Activated CD8-positive, alpha-beta memory T cell treated with anti-CD3 and anti-CD28 coated beads for 36 hours (primary cell): Measurements from ENCODE around the gene APCDD1L. TPM values are rescaled to one million over a fixed set of nuclear protein-coding genes. Genes with fewer than 3 reads are reported as not detected.

Experiments
- CTCF ChIA-PET: fragments of 350-600 bp; sonication (Branson Sonifier 250); formaldehyde crosslinking; loops from one replicate; lab custom pipeline; 2021; ENCODE audit warnings: antibody characterized with exemption; lab: Charles Lee
- POLR2A ChIA-PET: fragments of 350-600 bp; sonication (Branson Sonifier 250); formaldehyde crosslinking; loops from one replicate; lab custom pipeline; 2021; ENCODE audit warnings: antibody characterized with exemption; lab: Charles Lee
- total RNA-seq, 2 experiments: library from RNA; stranded (reverse); gene quantifications; one replicate each; pipeline ENCODE4 v1.2.3, GENCODE V29; 2021

Gene APCDD1L
- total RNA-seq, 2 experiments from 2014 or later, result not detected

DNA sequence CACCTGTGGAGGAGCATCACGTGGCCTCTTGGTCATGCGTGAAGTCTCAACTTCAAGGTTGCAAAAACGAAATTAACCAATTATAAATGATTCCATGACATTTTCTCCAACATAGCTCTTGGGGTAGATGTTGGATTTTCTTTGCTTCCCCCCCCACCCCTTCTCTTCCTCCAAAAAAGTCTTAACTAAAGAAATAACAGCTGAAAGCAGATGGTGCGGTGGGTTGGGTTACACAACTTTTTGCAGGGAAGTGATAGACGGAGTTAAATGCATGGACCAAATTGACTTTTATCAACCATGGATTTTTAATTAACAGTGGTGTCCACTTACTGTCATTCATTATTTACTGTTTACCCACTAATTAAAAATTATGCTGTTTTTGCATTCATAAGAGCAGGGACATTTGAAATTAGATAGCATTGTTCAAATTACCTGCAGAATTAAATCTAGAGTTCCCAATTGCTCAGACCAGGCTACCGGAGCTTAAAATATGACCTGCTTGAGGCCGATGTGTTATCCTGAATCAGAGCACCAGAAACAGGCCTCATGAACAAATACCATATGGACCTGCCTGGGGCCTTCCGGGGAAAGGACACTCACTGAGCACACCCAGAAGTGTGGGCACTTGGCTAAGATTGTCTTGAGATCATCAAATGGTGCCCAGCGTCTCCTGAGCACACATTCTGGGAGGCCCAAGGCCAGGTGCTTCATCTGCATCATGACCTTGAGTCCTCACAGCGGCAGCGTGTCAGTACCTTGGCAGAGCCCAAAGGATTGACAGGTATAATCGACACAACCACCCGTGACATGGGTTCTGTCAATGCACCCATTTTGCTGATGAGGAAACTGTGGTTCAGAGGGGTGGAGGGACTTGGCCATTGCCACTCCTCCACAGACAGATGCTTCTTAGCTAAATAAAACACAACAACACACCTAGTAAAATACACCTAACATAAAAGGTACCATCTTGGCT lies 41.5 kb downstream of the APCDD1L start:
- ChIA-PET CTCF (no interaction called here), POLR2A (no interaction called here)

DNA sequence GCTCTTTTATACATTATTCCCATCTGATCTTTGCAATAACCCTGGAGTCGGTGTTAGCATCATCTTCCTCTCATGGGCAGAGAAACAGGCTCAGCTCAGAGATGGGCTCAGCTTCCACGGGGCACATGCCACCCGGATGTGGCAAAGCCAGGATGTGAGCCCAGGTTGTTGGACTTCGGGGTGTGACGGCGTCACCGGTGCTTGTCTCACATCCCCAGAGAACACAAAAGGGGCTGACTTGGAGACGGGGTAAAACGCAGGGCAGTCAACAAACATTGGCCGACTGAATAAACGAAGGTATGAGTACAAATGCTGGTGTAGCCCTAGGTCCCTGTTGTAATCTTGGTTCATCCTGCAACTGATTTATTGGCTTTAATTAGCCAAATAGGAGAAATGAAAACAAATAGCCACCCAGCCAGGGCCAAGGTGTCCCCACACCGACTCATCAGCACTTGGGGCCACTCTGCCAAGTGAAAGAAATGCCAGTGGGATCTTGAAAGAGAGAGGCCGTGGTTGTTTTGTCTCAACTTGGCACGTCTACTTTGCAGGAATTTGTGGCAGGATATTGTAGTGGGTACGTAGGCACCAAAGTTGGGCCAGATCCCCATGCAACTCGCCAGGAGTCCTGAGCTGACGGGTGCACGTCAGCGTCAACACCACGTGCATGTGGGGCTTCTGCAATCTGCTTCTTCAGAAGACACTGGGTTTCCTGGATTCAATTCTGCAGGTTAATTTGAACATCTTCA lies 42.8 kb downstream of the APCDD1L start:
- ChIA-PET CTCF (interaction anchor here (0.6 kb wide), 1 partner anchor 194 kb away, joined by 3 read pairs; no protein-coding TSS in a partner anchor), POLR2A (no interaction called here)

DNA sequence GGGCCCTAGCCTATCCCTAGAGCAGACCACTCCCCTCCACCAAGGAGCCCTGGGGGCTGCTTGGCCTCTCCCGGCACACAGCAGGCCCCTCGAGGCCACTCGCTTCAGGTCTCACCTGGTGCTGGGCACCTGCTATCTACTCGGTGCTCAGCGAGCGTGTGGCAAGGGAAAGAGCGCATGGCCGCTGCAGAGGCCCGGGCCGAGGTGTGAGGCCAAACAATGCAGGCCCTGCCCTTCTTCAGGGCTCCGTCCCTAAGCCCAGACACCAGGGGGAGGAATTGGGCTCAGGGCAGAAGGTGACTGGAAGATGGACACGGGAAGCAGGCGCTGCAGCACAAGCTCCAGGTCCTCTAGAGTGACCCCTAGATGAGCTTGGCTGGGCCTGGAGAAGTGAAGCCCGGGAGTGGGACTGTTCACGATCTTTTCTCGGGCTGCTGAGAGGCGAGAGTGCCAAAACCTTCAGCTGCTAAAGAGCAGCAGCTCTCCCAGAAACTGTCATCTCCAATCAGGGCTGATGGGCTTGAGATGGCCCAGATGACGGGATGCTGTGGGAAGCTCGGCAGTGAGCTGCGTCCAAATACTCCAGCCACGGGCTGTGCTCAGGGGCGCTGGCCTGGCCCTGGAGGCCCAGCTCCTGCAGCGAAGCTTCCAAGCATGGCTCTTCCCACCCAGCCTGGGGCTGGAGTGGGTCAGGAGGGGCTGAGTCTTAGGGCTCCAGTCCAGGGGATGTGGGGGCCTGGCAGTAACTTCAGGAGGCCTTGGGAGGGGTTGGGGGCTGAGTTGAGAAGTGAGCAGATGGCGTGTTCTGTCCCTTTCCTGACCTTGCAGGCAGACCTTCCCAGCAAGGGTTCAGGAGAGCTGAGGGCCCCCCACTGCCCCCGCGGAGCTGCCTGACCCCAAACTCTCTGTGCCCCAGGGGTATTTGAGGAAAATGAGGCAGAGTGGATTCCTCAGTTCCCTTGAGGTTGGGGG lies 43.7 kb downstream of the APCDD1L start:
- ChIA-PET CTCF (no interaction called here), POLR2A (no interaction called here)

DNA sequence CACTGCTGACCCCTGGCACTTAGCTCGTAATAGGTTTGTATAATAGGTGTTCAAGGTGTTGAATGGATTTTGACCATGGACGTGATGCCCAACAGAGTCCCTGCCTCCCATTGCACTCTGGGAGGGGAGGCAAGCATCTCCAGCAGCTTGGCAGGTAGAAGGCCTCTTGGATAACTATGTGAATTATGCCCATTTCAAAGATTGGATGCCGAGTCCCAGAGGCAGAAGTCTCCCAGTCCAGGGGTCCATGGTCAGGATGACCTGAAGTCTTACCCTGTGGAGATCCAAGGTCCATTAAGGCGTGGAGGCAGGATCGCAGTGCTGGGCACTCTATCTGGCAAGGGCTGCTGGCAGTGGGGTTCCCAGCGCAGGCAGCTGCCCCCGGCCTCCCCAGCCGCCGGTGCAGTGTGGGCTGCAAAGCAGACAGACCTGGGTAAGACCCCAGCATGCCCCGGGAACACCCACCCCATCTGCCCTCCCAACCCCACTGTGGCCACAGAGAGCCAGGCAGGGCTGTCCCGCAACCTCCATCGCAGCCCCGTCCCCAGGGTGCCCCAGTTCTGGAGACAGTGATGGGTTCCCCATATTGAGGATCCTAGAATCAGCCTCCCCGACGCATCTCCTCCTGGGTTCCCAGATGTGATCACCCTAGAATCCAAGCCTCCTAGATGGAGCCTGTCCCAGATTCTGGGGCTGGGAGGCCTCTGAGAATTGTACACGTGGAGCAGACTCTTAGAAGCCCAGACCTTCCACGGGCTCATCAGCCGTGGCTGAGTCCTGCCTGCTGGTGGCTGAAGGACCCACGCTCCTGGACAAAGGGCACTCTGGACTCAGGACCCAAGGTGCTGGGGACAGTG lies 44.6 kb downstream of the APCDD1L start:
- ChIA-PET POLR2A (no interaction called here), CTCF (interaction anchor here (0.6 kb wide), 1 partner anchor 256 kb away, joined by 3 read pairs; no protein-coding TSS in a partner anchor)

DNA sequence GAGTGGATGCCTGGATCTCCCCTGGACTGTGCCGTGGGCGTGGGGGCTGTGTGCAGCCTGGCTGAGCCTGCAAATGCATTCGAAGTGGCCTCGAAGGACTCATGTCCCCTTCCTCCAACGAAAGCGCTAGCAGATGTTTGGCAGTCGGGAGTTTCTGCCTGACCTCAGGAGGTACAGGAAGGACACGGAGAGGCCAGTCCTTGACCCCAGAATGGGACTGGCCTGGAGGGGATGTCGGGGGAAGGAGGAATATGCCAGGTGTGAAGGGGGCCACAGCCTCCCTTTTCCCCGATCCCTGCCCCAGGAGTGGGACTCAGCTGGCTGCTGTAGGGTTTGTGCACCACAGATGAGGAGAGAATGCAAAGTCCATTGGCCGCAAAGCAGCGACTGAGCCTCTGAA lies 45.6 kb downstream of the APCDD1L start:
- ChIA-PET POLR2A (no interaction called here), CTCF (interaction anchor here (0.6 kb wide), 1 partner anchor 255 kb away, joined by 3 read pairs; no protein-coding TSS in a partner anchor)

DNA sequence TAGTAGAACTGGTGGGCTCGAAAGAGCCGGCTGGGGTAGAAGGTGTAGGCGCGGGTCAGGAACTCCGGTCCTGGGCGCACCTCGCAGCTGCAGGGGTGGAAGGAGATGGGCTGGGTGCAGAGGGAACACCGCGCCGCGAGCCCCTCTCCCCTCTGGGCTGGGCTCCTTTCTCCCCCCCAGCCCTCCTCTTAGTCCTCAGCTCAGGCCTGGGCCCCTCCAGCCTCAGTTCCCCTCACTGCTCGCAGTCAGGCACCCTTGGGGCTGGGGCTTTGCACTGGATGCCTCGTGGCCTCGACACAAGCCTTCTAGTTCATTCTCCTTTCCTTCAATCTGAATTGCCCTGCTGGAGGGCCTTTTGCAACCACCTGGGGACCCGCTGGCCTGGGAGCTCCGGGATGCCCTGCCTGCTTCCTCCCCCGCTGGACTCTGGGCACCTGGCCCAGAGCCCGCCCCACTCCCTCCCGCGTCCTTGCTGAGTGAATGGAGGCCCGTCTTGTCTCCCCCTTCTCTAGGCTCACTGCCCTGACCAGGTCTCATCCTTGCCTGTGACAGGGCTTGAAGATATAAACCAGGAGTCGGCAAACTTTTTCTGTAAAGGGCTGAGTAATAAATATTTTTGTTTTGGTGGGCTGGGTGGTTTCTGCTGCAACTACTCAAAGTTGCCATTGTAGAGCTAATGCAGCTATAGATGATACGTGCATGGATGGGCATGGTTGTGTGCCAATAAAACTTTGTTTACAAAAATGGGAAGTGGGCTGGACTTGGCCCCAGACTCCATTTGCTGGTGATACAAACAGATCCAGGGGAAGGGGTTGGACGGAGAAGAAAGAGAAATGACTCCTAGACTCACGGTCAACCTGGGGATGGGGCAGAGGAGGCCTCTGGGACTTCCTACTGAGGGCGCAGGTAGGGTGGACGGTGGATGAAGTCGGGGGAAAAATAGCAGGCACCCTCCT lies 47.3 kb downstream of the APCDD1L start:
- ChIA-PET CTCF (no interaction called here), POLR2A (no interaction called here)

DNA sequence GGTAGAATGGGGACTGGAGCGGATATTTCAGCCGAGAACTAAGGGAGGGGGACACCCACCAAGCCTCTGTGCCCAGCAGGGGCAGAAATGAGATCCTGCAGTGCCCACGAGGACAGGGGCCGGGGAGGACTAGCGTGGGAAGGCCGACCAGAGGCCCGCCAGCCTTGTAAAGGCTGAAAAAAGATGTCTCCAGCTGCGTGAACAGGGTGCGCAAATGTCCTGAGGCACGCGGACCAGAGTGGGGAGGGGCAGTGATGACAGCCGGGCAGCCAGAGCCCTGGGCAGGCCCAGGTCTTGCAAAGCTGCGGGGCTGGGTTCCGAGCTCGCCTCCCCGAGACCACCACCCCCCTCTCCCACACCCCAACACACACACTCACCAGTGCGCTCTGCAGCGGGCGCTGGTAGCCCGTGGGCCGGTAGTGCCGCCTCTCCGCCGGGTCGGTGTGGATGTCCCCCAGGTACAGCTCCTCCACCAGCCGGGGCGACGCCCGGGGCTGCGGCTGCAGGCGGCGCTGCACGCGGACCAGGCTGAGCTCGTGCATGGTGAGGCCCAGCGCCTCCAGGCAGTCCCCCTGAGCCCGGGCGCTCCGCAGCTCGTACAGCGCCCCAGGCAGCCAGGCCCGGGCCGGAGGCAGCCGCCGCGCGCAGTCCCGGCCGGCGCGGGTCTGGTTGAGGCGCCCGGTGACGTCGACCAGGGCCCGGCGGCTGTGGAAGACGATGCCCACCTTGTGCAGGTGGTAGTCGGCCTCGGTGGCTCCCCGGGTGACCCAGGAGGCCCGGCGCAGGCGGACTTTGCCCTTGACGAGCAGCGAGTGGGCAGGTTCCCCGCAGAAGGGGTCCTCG lies 48.2 kb downstream of the APCDD1L start:
- POLR2A ChIA-PET, result no interaction called here

DNA sequence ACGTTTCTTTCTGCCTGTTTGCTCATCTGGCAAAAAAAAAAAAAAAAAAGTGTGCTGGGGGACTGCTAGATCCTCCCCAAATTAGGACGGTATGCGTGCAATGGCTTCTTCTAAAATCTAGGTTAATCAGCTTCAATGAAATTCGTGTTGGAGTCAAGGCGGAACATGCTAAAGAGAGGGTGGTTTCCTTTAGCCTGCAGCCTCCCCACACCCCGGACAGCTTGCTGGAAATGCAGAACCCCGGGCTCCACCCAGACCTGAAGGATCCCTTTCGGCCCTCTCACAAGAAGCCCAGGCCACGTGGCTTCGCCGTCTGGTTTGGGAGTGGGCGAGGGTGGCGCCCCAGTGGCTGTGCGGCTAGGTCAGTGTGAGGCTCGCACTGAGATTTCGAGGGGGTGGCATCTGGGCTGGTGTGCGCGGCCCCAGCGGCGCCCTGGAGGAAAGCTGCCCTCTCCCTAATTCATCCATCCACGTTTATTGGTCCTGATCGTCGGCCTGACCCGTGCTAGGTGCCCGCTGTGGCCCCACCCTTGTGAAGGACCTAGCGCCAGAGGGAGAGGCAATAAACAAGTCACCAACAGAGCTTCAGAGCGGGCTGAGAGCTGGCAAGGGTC lies 49.0 kb downstream of the APCDD1L start:
- CTCF ChIA-PET, result interaction anchor here (0.7 kb wide), 1 partner anchor 8 kb away, joined by 3 read pairs; no protein-coding TSS in a partner anchor
- POLR2A ChIA-PET, result interaction anchor here (0.6 kb wide), 1 partner anchor 85 kb away, joined by 4 read pairs; no protein-coding TSS in a partner anchor

More for the DNA sequence above, 48.2 kb downstream of the APCDD1L start:
- CTCF ChIA-PET, result interaction anchor here (0.7 kb wide), 1 partner anchor 9 kb away, joined by 3 read pairs; no protein-coding TSS in a partner anchor

DNA sequence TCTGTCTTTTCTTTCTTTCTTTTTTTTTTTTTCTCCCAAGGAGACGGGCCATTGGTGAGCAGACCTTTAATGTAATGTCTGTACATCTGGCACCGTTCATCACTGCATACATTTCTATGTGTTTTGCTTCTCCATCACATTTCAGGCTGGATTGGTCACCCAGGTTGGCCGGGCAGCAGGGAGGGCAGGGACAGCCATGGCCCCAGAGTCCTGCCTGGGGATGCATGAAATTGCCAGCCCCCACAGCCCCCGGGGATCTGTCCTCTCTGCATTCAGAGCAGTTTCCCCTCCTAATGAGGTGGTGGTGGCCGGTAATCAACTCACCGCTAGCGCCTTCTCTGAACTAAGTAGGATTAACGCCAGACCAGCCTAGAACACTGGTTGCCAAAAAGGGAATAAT lies 50.4 kb downstream of the APCDD1L start:
- CTCF ChIA-PET, result no interaction called here
- POLR2A ChIA-PET, result no interaction called here

DNA sequence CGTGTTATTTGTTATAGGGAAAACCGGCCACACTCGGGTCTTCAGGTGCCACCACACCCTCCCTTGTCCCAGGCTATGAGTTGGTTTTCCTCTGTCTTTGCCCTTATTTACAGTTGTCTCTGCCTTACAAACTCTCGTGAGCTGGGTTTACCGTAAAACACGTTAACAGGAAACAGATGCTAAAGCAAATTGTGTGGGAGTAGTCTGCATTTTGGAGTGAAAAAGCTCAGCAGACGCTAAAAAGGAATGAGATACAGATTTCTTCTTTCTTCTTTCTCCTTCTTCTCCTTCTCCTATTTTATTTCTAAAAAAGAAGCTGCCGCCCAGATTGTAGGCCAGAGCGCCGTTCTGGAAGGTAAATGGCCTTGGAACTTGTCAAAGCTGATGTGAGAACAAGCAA lies 51.9 kb downstream of the APCDD1L start:
- ChIA-PET POLR2A (interaction anchor here (0.8 kb wide), 1 partner anchor 439 kb away, joined by 4 read pairs; no protein-coding TSS in a partner anchor), CTCF (interaction anchor here (0.7 kb wide), 1 partner anchor 101 kb away, joined by 3 read pairs; no protein-coding TSS in a partner anchor)

DNA sequence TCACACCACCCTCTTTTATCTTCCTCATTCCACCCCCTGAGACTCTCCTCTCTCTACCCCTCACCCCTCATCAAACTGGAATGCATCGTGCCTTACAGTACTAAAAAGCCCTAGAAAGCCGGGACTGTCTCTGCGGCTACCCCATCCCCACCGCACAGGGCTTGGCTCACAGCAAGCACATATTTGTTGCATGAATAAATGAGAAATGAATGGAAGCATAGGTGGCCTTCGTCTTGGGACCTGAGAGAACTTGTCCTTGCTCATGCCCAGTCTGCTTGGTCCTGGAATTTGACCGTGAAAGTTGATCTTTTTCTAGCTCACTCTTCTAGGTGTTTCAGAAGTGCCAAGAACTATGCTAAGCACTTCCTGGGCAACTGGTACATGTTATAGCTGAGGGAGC lies 53.3 kb downstream of the APCDD1L start:
- POLR2A ChIA-PET, result no interaction called here
- CTCF ChIA-PET, result no interaction called here

DNA sequence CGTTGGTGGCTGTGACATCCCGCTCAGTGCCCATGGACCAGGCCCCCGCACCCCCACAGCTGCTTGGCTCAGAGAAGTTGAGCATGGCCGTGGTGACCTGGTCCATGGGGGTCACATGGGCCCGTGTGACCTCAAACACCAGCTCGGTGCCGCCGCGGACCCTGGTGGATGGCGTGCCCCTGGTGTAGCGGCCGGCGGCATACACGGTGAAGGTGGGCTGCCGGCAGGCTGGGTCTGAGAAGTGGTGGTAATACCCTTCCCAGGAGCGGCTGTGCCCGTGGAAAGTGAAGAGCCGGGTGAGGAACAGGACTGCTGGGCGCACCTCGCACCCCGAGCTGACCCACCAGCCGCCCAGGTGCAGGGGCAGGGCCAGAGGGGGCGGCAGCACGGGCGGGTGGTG lies 54.1 kb downstream of the APCDD1L start:
- POLR2A ChIA-PET, result no interaction called here
- CTCF ChIA-PET, result no interaction called here

DNA sequence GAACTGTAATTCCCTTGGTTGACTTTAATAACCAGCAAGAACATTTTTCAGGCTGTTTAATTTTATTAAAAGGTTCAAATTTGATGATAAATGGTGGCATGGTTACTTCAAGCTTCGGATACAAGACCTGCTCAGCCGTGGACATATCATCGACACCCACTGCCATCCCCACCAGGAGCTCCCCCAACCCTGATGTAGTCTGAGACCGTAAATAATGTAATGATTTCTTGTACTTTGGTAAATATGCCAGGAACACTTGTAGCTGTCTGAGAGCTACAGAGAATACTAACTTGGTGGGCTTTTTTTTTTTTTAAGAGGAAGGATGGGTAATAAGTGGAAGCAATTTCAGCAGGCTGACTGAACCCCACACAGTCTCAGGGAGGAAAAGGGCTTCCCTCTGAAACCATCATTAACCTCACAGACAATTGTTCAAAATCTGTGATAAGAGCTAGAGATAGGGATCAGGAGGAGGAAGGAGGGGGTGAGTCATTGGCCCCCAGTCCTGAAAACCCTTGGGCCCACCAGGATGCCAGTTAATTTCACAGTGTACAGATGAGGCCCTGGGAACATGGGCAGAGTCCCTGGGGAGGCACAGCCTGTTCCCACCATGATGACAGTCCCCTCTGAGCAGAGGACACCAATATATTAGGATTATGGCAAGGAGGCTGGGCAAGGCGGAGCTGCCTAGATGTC lies 56.0 kb downstream of the APCDD1L start:
- ChIA-PET CTCF (no interaction called here), POLR2A (no interaction called here)

DNA sequence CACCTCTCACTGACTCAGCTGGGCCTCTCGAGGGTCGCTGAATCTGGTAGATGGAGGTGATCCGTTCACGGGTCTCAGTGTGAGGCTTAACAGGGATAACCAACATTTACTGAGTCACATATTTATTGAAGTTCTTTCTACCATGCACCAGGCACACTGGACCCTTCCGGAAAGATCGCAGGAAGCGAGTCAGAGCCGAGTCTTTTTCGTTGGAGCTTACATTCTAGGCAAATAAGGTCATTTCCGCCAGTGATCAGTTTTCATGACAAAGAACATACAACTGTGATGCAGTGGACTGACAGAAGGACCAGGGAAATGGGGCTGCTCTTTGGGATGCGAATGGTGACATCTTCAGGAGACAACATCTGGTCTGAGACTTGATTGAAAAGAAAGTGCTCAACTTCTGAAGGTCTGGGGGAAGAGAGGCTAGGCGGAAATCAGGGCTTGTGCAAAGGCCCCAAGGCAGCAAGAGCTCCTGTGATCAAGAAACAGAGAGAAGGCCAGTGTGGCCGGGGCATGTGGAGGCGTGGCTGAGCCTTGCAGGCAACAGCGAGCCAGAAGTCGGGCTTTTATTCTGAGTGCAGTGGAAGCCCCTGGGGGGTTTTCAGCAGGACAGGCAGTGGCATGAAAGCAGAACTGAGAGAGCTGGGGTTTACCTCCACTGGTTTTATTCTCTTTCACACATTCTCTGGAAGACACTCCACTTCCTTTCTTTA lies 56.7 kb downstream of the APCDD1L start:
- ChIA-PET POLR2A (no interaction called here), CTCF (interaction anchor here (1.0 kb wide), 1 partner anchor 8 kb away, joined by 3 read pairs; no protein-coding TSS in a partner anchor)
